IPS-18c (cell line): ENCODE measurements around the gene SCART1.

Experiments used
- H3K4me3 ChIP-seq: 2 replicates; pipeline ENCODE4 v1.7.0; 2013; ENCODE audit warnings: low read depth, mild to moderate bottlenecking, low read length, moderate library complexity; ENCODE audit not compliant: insufficient read depth
- H3K9me3 ChIP-seq: one replicate; pipeline ENCODE4 v1.6.1; 2013; ENCODE audit warnings: mild to moderate bottlenecking, low read length, moderate library complexity; ENCODE audit not compliant: control insufficient read depth, insufficient read depth

SCART1 gene

GRCh38 chr10:133446979-133447378 lies 6.8 kb upstream of the SCART1 start:
- H3K4me3 ChIP-seq: no peak overlapping the region
- H3K9me3 ChIP-seq: peaks cover 16% of the 10 kb centered on the region

GRCh38 chr10:133448120-133448519 lies 5.6 kb upstream of the SCART1 start:
- peaks cover 16% of the 10 kb centered on the region for H3K9me3 ChIP-seq
- no peak overlapping the region for H3K4me3 ChIP-seq

DNA sequence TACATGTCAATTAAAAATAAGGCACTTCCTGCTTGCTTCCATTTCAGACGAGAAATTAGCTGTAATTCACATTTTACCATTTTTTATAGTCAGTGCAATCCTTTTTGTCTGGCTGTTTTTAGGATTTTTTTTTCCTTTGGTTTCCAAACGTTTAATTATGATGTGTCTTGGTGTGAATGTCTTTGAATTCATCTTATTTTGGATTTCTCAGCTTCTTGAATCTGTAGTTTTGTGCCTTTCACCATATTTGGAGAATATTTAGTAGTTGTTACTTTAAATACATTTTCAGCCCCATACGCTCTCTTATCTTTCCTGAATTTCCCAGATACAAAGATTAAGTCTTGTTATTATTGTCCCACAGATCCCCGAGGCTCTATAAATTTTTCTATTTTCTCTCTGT lies 2.4 kb upstream of the SCART1 start:
- Histone ChIP-seq H3K4me3 (no peak overlapping the region), H3K9me3 (peaks cover 18% of the 10 kb centered on the region)

DNA sequence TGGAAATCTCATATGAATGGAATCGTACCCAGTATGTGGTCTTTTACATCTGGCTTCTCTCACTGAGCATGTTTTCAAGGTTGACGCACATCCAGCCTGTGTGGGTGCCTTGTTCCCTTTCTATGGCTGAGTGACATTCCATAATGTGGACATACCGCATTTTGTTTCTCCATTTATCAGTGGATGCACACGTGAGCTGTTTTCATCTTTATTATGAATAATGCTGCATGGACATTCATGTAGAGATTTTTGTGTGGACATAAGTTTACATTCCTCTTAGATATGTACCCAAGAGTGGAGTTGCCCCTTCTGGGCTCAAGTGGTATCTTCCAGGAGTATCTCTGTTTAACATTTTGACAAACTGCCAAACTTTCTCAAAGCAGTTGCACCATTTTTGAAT lies 1.3 kb upstream of the SCART1 start:
- Histone ChIP-seq H3K9me3 (peaks cover 21% of the 10 kb centered on the region), H3K4me3 (no peak overlapping the region)

- no peak overlapping the region; the same call in 1 of the 2 replicates for H3K4me3 ChIP-seq
- H3K9me3 ChIP-seq: peaks cover 23% of the 10 kb centered on the region
Observed at GRCh38 chr10:133454204-133454893, 604 bp downstream of the SCART1 start.

- Histone ChIP-seq H3K9me3 (peaks cover 23% of the 10 kb centered on the region), H3K4me3 (no peak overlapping the region; the same call in 1 of the 2 replicates)
Observed at GRCh38 chr10:133455196-133455595, 1.5 kb downstream of the SCART1 start.

GRCh38 chr10:133455611-133456031 lies 1.9 kb downstream of the SCART1 start:
- peaks cover 21% of the 10 kb centered on the region for H3K9me3 ChIP-seq
- H3K4me3 ChIP-seq: no peak overlapping the region

GRCh38 chr10:133456041-133456951 lies 2.6 kb downstream of the SCART1 start:
- Histone ChIP-seq H3K9me3 (peaks cover 21% of the 10 kb centered on the region), H3K4me3 (no peak overlapping the region)

DNA sequence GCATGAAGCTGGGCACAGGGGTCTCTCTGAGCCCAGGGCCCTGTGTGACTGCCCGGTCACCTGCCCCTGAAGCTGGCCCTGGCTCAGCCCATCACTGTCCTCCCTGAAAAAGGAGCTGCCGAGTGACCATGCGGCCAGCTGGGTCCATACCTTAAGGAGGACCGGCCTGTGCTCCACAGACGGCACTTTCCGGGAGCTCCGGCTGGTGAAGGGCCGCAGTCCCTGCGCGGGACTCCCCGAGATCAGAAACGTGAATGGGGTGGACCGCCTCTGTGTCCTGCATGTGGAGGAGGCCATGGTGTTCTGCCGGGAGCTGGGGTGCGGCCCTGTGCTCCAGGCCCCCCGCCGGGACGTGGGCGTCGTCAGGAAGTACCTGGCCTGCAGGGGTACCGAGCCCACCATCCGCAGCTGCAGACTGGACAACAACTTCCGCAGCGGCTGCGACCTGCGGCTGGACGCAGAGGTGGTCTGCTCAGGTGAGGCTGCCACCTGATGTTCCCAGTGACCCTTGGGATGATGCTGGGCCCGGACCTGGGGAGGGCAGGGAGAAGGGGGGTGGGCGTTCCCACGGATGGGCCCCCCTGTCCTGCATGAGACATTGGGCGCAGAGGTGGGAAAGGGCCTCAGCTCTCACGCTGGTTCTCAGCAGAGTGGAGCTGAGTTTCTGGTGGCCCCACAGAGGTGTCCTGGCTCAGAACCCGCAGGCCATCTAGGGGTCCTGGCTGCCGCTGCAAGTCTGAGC lies 3.5 kb downstream of the SCART1 start:
- Histone ChIP-seq H3K9me3 (peaks cover 21% of the 10 kb centered on the region), H3K4me3 (no peak overlapping the region)

DNA sequence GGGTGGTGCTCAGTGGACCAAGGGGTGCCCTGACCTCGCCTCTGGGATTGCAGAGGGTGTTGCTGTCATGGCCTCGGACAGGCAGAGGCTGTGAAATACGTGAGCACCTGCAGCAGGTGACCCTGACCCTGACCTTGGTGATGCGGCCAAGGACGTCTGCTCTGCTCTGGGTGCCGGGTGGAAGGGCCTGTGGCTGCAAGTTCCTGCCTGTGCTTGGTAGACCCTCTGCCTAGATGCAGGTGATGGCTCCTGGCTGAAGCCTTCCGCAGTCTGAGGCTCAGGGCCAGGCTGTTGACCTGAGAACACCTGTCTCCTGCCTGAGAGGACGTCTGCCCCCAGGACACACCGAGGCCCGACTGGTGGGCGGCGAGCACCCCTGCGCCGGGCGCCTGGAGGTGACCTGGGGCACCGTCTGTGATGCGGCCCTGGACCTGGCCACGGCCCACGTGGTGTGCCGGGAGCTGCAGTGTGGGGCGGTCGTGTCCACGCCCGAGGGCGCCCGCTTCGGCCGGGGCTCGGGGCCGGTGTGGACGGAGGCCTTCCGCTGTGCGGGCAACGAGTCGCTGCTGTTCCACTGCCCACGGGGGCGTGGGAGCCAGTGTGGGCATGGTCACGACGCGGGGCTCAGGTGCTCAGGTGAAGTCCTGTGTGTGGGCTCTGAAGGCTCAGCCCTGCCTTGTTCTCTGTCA lies 4.4 kb downstream of the SCART1 start:
- Histone ChIP-seq H3K4me3 (no peak overlapping the region; the same call in 1 of the 2 replicates), H3K9me3 (peaks cover 21% of the 10 kb centered on the region)

DNA sequence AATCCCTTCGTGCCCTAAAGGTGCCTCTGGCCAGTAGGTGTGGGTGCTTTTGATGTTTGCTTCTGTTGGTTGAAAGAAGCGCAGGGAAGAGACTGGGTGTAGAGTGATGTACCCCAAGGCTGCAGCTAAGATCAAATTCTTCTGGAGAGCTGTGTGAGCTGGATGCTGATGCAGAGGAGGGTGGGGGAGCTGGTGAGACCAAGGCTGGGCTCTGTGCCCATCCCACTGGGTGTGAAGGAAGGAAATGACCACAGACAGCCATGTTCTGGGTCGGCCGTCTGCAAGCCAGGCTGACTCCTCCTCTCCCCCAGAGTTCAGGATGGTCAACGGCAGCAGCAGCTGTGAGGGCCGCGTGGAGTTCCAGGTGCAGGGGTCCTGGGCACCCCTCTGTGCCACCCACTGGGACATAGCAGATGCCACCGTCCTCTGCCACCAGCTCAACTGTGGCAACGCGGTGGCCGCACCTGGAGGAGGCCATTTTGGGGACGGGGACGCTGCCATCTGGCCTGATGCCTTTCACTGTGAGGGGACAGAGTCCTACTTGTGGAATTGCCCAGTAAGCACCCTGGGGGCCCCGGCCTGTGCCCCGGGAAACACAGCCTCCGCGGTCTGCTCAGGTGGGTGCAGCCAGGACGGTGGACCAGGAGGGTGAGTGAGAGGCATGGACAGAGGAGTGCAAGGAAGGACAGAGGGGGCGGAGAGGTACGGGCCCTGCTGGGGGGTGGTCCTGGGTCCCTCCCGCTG lies 5.1 kb downstream of the SCART1 start:
- Histone ChIP-seq H3K4me3 (no peak overlapping the region), H3K9me3 (peaks cover 18% of the 10 kb centered on the region)

- Histone ChIP-seq H3K9me3 (peaks cover 16% of the 10 kb centered on the region), H3K4me3 (no peak overlapping the region)
Observed at GRCh38 chr10:133459454-133460207, 5.9 kb downstream of the SCART1 start.

DNA sequence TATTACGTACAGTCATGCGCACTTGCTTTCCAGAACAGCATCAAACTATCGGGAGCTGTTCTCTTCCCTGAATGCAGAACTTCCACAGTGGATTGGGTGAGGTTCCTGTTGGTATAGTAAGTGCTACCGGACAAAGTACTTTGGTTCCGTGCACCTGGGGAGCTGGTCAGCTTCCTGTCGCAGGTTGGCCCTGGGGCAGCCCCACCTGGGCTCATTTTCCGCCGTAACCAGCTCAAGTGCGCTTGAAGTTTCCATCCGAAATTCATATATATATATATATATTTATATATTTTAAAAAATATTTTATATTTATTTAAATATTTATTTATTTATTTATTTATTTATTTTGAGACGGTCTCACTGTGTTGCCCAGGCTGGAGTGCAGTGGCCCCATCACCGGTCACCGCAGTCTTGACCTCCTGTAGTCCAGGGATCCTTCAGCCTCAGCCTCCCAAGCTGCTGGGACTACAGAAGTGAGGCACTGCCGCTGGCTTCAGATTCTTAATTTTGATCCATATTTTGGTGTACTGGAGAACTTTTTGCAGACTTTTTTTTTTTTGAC lies 6.5 kb downstream of the SCART1 start:
- H3K4me3 ChIP-seq: no peak overlapping the region
- H3K9me3 ChIP-seq: peaks cover 14% of the 10 kb centered on the region

DNA sequence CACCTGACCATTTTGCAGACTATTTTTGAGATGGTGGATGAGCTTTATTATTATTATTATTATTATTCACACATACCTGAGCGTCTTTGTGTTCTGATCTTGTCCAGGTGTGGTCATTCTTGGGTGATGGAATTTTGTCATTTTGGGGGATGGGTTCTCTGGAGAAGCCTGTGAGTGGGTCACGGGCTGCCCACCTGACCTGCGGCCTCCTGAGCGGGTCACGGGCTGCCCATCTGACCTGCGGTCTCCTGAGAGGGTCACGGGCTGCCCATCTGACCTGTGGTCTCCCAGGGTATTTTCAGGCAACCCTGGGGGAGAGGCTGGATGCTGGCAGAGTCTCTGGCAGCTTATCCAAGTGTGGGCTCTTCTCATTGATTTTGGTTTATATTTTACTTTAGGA lies 7.3 kb downstream of the SCART1 start:
- H3K9me3 ChIP-seq: peaks cover 10% of the 10 kb centered on the region
- H3K4me3 ChIP-seq: no peak overlapping the region

DNA sequence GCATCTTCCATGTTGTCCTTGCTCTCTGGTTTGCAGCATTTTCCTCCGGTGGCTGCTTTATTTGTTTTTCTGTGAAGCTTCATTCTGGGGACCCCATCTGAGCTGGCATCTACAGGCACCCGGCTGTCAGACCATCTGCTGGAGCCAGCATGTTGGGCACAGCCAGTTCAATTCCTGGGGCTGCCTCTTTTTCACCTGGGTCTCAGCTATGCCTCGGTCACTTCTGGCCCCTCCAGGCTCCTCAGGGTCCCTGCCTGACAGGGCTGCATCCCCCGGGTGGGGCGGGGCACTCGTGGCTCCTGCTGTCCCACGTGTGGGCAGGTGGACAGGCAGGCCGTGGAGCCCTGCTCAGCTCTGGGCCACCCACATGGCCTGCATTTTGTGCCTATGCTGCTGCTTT lies 8.1 kb downstream of the SCART1 start:
- no peak overlapping the region for H3K4me3 ChIP-seq
- H3K9me3 ChIP-seq: peaks cover 7% of the 10 kb centered on the region
